ENCODE measurements around the gene AIG1.

AIG1 gene

GRCh38 chr6:143234734-143235133, 174.0 kb downstream of the AIG1 start:
- no peak for DNase-seq (ENCODE audit: low read depth)

DNA sequence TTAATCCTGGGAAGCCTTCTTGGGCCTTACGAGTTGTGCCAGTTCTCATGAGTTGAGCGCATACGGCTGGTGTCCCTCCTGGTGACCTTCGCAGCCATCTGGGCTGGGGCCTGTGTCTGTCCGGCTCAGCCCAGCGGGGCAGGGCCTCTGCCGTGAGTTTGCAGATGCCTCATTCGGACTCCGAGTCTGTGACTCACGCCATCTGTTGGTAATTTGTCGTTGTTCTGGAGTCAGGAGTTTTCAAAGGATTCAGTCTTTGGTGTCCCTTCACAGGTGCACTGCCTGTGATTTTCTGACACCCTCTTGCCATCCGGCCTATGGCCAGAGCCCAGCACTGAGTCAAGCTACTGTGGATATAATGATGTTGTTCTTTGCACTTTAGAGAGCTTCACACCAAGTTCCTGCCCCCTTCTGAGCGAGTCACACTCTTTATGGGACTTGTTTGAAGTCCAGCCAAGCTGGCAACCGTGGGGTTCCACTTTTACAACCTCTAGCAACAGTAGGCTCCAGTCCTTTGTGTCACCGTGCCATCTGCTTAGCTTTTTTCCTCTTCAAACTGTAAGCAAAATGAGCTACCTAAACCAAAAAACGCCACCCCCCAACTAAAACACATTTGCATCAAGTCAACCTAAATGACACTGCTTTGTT, 175.6 kb downstream of the AIG1 start:
- DNase-seq (ENCODE audit: low read depth), result no peak

DNA sequence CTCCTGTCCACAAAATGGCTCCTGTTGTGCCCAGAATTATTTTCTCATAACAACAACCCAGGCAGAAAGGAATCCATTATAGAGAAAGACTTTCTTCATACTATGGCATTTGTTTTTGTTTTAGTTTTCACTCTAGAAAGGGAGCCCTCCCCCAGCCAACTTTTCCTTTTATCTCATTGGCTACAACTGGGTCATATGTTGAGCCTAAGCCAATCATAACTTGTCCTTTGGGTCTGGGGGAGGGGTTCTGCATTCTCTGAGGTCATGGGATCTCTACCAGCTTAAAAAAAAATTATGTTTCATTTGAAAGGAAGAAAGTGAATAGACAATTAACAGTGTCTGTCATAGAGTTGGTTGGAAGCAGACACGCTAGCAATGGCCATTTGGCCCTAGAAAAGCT, 177.6 kb downstream of the AIG1 start:
- no peak for DNase-seq (ENCODE audit: low read depth)

GRCh38 chr6:143241111-143241510, 180.4 kb downstream of the AIG1 start:
- DNase-seq (ENCODE audit: low read depth), result no peak

- DNase-seq (ENCODE audit: low read depth), result no peak
These were observed 181.2 kb downstream of the AIG1 start for GRCh38 chr6:143241911-143242310.

- no peak for DNase-seq (ENCODE audit: low read depth)
These were observed 183.1 kb downstream of the AIG1 start for GRCh38 chr6:143243786-143244185.

DNA sequence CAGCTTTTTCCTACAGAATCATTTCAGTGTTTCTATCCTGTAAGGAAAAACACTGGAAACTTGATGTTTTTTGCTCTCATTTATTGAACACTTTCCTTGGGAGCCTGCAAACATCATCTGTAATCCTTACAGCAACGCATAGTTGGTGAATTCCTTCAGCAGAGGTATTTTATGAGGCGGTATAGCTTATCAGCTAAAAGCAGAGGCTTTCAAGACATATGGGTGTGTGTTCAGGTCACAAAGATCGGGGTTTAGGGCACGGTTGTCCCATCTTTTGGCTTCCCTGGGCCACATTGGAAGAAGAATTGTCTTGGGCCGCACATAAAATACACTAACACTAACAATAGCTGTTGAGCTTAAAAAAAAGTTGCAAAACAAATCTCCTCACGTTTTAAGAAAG, 185.0 kb downstream of the AIG1 start:
- no peak for DNase-seq (ENCODE audit: low read depth)

GRCh38 chr6:143246166-143246775, 185.6 kb downstream of the AIG1 start:
- DNase-seq (ENCODE audit: low read depth), result peak; percentile 10

GRCh38 chr6:143247586-143247985, 186.9 kb downstream of the AIG1 start:
- DNase-seq (ENCODE audit: low read depth), result no peak

DNA sequence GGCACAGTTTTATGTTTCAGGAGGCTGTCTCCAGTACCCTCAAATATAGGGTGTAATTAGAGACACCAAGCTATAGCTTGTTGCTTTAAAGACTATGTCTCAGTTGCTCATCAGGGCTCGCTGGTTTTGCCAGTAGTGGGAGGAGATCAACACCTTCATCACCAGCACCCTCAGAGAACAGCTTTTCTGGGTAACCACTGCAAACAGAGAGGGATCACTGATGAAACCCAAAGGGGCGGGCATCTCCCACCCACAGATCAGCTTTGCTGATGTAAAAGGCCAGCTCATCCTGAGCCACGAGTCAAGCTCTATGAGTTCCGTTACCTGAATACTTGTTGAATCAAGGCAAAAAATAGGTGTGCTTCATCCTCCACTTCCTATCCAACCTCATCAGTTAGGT, 187.7 kb downstream of the AIG1 start:
- no peak for DNase-seq (ENCODE audit: low read depth)

GRCh38 chr6:143251288-143251687, 190.6 kb downstream of the AIG1 start:
- DNase-seq (ENCODE audit: low read depth), result no peak

DNA sequence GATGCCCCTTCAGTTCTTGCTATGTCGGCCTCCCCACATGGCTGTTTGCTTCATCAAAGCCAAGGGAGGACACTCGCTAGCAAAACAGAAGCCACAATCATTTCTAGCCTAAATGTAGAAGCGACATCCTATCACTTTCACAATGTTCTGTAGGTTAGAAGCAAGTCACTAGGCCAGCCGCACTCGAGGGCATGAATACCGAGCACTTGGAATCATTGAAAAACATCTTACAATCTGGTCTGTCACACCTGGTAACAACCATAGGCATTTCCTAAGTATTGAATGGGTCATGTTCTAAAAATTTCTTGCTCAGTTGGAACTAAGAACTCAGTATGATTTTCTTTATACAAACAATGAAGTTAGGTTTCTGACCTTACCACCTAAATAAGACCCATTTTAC, 192.3 kb downstream of the AIG1 start:
- no peak for DNase-seq (ENCODE audit: low read depth)

GRCh38 chr6:143253586-143253985, 192.9 kb downstream of the AIG1 start:
- DNase-seq (ENCODE audit: low read depth), result peak; percentile 39

DNA sequence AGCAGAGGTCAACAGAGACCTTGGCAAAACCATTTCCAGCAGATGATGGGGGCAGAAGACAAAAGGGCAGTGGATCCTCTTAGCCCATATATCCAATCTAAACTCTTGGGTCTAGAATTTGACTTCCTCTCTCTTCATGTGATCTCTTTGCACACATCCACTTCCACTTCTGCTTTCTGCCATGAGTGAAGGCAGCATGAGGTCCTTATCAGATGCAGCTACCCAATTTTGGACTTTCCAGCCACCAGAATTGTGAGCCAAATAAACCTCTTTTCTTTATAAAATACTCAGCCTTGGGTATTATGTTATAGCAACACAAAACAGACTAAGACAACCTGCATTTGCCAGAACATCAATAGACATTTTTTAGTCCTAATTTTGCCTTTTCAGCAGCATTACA, 198.3 kb downstream of the AIG1 start:
- no peak for DNase-seq (ENCODE audit: low read depth)

- peak; percentile 16 for DNase-seq (ENCODE audit: low read depth)
These were observed 200.2 kb downstream of the AIG1 start for GRCh38 chr6:143260857-143261256.

- DNase-seq (ENCODE audit: low read depth), result no peak
These were observed 201.3 kb downstream of the AIG1 start for GRCh38 chr6:143261899-143262436.

GRCh38 chr6:143262859-143263258, 202.2 kb downstream of the AIG1 start:
- DNase-seq (ENCODE audit: low read depth), result no peak

GRCh38 chr6:143264379-143264778, 203.7 kb downstream of the AIG1 start:
- DNase-seq (ENCODE audit: low read depth), result no peak

- no peak for DNase-seq (ENCODE audit: low read depth)
These were observed 204.5 kb downstream of the AIG1 start for GRCh38 chr6:143264986-143265764.

DNA sequence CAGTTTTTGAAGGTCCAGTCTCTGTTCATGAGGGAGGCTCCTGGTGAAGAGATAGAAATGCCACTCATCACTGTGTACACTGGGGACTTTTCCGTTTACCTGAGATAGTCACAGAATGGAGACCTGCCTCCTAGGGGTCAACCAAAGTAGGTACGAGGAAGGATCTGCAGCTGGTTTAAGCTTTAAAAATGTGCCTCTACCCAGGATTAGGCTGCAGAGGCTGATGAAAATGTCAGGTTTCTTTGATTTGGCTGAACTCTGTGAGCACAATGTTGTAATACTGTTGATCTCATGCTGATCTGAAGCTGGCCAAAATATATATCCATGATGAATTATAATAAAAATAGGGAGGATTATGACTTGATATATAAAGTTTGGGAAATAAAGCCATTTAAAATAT, 207.1 kb downstream of the AIG1 start:
- no peak for DNase-seq (ENCODE audit: low read depth)

DNA sequence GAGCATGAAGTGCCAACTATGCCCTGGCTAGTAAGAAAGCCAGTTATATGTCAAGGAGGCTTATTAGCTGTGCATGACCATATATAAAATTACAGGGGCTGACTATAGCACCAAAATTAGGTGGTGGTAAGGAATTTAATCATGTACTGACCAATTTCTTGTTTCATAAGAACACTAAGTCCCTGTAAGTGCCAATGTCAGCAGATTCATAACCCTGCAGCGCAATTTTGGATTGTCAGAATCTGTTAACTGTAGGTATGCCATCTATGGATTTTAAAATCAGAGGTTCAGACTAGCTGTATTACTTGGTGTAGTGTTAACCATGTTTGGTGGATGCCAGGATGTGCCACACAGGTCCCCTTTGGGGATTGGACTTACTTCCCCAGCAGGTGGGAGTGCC, 207.8 kb downstream of the AIG1 start:
- no peak for DNase-seq (ENCODE audit: low read depth)

GRCh38 chr6:143270026-143270425, 209.3 kb downstream of the AIG1 start:
- DNase-seq (ENCODE audit: low read depth), result peak; percentile 17

- peak; percentile 48 for DNase-seq (ENCODE audit: low read depth)
These were observed 210.3 kb downstream of the AIG1 start for GRCh38 chr6:143271024-143271423.
